Stimulated activated CD4-positive, alpha-beta T cell treated with anti-CD3 and anti-CD28 coated beads, TNF-alpha, amount 100 ng/mL, for 1 hour (primary cell): ENCODE results near the gene TLR7.

Experiments
- DNase-seq, 3 donors: peaks; one replicate each; pipeline ENCODE4 v3.0.0-alpha.2; 2020; ENCODE audit warnings: low read depth in 3 of 3, low spot score in 1 of 3

Gene TLR7

GRCh38 chrX:12922599-12922919 lies 55.7 kb downstream of the TLR7 start:
- no peak for DNase-seq

GRCh38 chrX:12929701-12930100 lies 62.8 kb downstream of the TLR7 start:
- DNase-seq = no peak

GRCh38 chrX:12930150-12930549 lies 63.3 kb downstream of the TLR7 start:
- DNase-seq = no peak

- DNase-seq = no peak
Observed at GRCh38 chrX:12932244-12932643, 65.4 kb downstream of the TLR7 start.

- no peak for DNase-seq
Observed at GRCh38 chrX:12934850-12935249, 68.0 kb downstream of the TLR7 start.

GRCh38 chrX:12936947-12937346 lies 70.1 kb downstream of the TLR7 start:
- no peak for DNase-seq
